ENCODE data around the gene CEL. TPM values are rescaled to one million over a fixed set of nuclear protein-coding genes. Genes with fewer than 3 reads are reported as not detected.
"Not testable (repeated sequence)": the region's sequence is repeated elsewhere in the genome, so short reads cannot be mapped to it uniquely, and the experiment has no call there.

Gene CEL
- total RNA-seq, 2 donors from 2014 or later: 1.2 to 4.2 TPM

DNA sequence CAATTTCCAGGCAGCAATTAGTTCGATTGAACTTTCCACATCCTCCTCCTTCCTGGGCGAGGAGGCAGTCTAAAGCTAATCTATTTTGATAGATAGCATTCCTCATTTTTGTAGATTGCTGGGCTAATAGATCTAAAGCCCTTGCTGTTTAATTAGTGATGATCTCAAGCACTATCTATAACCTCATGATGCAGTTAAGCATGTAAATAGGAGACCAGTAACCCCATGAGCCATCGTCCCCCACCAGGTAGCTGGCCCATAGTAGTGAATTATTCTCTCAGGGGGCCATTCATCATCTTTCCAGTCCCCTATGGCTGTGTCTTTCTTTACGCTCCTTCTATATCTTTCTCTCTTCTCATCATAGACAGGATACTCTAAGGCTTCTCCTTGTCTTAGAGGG lies 14.9 kb downstream of the CEL start:
- ATAC-seq (replicated peaks): no peak
- no peak overlapping the region for H3K27ac Mint-ChIP-seq
- no peaks in the 10 kb centered on the region for H3K9me3 Mint-ChIP-seq

DNA sequence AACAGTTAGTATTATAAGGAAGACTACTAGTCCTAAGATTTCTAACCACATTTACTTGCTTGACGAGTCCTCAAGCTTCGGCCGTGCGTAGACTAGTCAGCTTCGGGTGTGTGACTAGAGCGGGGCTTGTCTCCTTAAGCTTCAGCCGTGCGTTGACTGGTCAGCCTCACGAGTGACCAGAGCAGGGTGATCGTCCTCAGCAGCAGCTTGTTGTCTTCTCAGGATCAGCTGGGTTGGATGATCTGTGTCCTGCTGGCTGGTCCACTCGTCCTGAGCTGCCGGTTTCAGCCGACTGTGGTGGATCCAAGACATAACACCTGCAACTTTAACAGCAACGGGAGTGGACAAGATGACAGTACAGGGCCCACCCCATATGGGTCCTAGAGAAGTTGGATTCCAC lies 16.7 kb downstream of the CEL start:
- Mint-ChIP-seq H3K36me3 (ENCODE audit: low read depth) (no peaks in the 10 kb centered on the region), H3K9me3 (no peaks in the 10 kb centered on the region), H3K27ac (no peak overlapping the region), H3K4me3 (no peak overlapping the region), H3K27me3 (peaks cover 6% of the 10 kb centered on the region), H3K4me1 (no peaks in the 10 kb centered on the region)
- ATAC-seq (replicated peaks): no peak

More for the DNA sequence above, 14.9 kb downstream of the CEL start:
- H3K4me1 Mint-ChIP-seq: no peaks in the 10 kb centered on the region
- H3K27me3 Mint-ChIP-seq: peaks cover 6% of the 10 kb centered on the region
- no peak overlapping the region for H3K4me3 Mint-ChIP-seq
- H3K36me3 Mint-ChIP-seq (ENCODE audit: low read depth): no peaks in the 10 kb centered on the region

DNA sequence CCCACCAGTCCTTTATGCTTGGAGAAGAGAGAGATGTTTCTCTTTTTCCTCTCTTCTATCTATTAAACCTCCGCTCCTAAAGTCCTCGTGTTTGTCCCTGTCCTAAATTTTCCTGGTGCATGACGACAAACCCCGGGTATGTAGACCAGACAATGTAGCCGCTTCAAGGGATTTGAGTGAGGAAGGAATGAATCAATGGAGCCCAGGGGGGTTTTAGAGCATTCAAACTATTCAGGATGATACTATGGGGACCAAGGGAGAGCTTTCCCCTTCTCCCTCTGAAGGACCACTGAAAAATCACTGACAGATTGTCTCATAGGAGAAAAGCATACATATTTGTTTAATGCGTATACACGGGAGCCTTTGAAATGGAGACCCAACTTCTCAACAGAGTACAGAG lies 18.4 kb downstream of the CEL start:
- Mint-ChIP-seq H3K27me3 (peaks cover 6% of the 10 kb centered on the region), H3K4me1 (no peaks in the 10 kb centered on the region), H3K9me3 (no peaks in the 10 kb centered on the region), H3K36me3 (ENCODE audit: low read depth) (no peaks in the 10 kb centered on the region), H3K4me3 (no peak overlapping the region), H3K27ac (no peak overlapping the region)
- ATAC-seq (replicated peaks): no peak

DNA sequence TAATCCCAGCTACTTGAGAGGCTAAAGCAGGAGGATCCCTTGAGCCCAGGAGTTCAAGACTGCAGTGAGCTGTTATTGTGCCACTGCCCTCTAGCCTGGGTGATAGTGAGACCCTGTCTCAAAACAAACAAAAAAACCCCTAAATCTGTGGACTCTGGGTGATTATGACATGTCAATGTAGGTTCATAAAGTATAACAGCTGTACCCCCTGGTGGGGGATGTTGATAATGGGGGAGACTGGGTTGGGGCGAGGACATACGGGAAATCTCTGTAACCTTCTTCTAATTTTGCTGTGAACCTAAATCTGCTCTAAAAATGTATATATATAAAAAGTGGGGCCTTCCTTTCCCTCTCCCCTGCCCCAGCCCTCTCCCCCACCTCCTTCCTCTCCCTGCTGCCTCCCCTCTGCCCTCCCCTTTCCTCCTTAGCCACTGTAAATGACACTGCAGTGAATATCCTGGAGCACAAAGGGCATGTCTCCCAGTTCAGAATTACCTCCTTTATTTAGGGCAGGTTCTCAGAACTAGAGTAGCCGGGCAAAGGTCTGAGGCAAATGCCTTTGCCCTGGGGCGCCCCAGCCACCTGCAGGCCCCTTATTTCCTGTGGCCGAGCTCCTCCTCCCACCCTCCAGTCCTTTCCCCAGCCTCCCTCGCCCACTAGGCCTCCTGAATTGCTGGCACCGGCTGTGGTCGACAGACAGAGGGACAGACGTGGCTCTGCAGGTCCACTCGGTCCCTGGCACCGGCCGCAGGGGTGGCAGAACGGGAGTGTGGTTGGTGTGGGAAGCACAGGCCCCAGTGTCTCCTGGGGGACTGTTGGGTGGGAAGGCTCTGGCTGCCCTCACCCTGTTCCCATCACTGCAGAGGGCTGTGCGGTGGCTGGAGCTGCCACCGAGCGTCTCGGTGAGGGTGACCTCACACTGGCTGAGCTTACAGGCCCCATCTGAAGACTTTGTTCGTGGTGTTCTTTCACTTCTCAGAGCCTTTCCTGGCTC lies 19.3 kb downstream of the CEL start:
- not testable (repeated sequence) for H3K36me3 Mint-ChIP-seq (ENCODE audit: low read depth); H3K4me1 Mint-ChIP-seq; H3K4me3 Mint-ChIP-seq; ATAC-seq (replicated peaks); H3K27me3 Mint-ChIP-seq; H3K9me3 Mint-ChIP-seq; H3K27ac Mint-ChIP-seq

DNA sequence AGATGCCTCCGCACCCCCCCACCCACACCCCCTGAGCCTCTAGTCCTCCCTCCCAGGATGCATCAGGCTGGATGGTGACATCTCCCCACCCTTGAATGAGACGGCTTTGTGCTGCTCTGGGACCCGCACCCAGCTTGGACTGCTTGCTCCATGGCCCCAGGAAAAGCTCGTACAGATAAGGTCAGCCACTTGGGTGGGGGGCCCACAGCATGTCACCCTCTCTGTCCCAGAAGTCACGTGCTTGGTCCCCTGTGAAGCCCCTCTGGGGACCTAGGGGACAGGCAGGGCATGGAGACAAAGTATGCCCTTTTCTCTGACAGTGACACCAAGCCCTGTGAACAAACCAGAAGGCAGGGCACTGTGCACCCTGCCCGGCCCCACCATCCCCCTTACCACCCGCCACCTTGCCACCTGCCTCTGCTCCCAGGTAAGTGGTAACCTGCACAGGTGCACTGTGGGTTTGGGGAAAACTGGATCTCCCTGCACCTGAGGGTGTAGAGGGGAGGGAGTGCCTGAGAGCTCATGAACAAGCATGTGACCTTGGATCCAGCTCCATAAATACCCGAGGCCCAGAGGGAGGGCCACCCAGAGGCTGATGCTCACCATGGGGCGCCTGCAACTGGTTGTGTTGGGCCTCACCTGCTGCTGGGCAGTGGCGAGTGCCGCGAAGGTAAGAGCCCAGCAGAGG lies 20.3 kb downstream of the CEL start:
- not testable (repeated sequence) for H3K36me3 Mint-ChIP-seq (ENCODE audit: low read depth); H3K9me3 Mint-ChIP-seq; H3K4me1 Mint-ChIP-seq; H3K27ac Mint-ChIP-seq; ATAC-seq (replicated peaks); H3K27me3 Mint-ChIP-seq; H3K4me3 Mint-ChIP-seq

DNA sequence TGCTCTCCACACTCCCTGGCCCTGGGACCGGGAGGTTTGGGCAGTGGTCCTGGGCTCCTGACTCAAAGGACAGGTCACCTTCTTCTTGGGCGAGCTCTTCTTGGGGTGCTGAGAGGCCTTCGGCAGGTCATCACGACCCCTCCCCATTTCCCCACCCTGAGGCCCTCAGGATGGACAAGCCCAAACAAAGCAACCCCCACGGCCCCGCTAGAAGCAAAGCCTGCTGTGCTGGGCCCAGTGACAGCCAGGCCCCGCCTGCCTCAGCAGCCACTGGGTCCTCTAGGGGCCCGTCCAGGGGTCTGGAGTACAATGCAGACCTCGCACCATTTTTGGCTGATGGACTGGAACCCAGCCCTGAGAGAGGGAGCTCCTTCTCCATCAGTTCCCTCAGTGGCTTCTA lies 21.9 kb downstream of the CEL start:
- H3K4me3 Mint-ChIP-seq; H3K9me3 Mint-ChIP-seq; H3K27ac Mint-ChIP-seq; H3K36me3 Mint-ChIP-seq (ENCODE audit: low read depth); ATAC-seq (replicated peaks); H3K4me1 Mint-ChIP-seq; H3K27me3 Mint-ChIP-seq: not testable (repeated sequence)

DNA sequence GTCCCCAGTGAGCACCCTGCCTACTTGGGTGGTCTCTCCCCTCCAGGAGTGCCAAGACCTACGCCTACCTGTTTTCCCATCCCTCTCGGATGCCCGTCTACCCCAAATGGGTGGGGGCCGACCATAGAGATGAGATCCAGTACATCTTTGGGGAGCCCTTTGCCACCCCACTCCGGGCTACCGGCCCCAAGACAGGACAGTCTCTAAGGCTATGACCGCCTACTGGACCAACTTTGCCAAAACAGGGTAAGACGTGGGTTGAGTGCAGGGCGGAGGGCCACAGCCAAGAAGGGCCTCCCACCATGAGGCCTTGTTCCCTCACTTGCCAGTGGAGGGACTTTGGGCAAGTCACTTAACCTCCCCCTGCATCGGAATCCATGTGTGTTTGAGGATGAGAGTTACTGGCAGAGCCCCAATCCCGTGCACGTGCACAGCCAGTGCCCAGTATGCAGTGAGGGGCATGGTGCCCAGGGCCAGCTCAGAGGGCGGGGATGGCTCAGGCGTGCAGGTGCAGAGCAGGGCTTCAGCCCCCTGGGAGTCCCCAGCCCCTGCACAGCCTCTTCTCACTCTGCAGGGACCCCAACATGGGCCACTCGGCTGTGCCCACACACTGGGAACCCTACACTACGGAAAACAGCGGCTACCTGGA lies 24.6 kb downstream of the CEL start:
- not testable (repeated sequence) for H3K4me3 Mint-ChIP-seq; H3K4me1 Mint-ChIP-seq; ATAC-seq (replicated peaks); H3K36me3 Mint-ChIP-seq (ENCODE audit: low read depth); H3K9me3 Mint-ChIP-seq; H3K27ac Mint-ChIP-seq; H3K27me3 Mint-ChIP-seq

DNA sequence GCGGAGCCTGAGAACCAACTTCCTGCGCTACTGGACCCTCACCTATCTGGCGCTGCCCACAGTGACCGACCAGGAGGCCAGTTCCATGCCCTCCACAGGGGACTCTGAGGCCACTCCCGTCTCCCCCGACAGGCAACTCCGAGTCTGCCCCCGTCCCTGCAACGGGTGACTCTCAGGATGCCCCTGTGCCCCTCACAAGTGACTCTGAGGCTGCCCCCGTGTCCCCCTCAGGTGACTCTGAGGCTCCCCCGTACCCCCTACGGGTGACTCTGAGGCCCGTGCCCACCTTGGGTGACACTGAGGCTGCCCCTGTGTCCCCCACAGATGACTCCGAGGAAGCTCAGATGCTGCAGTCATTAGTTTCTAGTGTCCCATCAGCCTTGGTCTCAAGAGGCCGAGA lies 25.1 kb downstream of the CEL start:
- H3K27ac Mint-ChIP-seq: no peak overlapping the region
- ATAC-seq (replicated peaks): no peak
- no peak overlapping the region for H3K4me3 Mint-ChIP-seq
- no peaks in the 10 kb centered on the region for H3K27me3 Mint-ChIP-seq
- no peaks in the 10 kb centered on the region for H3K9me3 Mint-ChIP-seq
- no peaks in the 10 kb centered on the region for H3K4me1 Mint-ChIP-seq
- no peaks in the 10 kb centered on the region for H3K36me3 Mint-ChIP-seq (ENCODE audit: low read depth)

DNA sequence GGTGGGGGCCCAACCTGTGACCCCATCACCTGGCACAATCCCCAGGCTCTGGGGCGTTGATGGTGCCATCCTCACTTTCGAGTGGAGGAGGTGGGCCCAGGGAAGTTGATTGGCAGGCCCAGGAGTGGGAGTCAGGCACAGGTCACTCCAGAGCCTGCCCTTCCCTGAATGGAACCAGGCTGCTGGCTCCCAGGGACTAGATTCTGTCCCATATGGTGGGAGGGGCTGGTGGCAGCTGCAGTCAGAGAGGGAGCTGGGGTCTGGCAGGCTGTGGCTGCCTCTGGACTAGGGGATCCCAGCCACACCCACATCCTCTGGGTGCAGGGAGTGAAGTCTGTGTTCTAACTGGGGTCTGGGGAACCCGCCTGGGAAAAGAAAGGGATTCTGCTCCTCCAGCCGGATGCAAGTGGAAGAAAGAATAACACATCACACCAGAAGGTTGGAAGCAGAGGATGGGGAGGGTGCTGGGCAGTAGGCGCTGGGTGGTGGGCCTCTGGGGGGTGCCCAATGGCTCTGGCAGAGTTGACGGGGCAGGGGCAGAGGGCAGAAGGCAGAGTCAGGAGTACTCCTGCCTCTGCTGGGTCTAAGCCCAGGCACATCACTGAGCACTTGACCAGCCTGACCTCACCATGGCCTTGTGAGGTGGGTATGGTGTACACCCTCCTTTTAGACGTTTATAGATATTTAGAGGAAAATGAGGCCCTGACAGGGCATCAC lies 25.8 kb downstream of the CEL start:
- Mint-ChIP-seq H3K4me3 (no peak overlapping the region), H3K27ac (no peak overlapping the region), H3K27me3 (no peaks in the 10 kb centered on the region), H3K9me3 (no peaks in the 10 kb centered on the region), H3K36me3 (ENCODE audit: low read depth) (no peaks in the 10 kb centered on the region), H3K4me1 (no peaks in the 10 kb centered on the region)
- no peak for ATAC-seq (replicated peaks)

DNA sequence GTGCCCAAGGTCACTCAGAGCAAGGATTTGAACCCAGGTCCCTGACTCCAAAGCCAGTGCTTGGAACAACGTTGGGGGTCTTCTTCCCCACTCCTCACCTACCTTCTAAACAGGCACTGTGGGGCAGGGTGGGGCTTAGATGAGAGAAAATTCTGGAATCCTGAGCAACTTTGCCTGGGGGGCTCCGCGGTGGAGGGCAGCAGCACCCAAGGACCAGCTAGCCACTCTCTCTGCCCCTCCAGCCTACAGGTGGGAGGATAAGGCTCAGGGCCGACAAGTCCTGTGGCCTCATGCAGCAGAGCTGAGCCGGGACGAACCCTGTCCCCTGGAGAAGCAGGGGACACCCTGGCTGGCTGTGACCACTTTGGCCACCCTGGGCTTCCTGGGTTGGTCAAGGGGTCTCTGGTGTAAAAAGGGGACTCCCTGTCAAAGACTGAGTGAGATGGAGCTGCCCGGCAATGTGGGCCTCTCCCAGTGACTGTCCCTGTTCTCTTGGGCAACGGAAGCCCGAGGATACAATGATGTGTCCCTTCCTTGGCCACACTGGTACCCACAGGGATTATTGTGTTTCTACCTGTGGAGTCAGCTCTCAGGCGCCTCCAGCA lies 26.5 kb downstream of the CEL start:
- no peaks in the 10 kb centered on the region for H3K9me3 Mint-ChIP-seq
- no peak overlapping the region for H3K4me3 Mint-ChIP-seq
- H3K36me3 Mint-ChIP-seq (ENCODE audit: low read depth): no peaks in the 10 kb centered on the region
- no peaks in the 10 kb centered on the region for H3K27me3 Mint-ChIP-seq
- H3K27ac Mint-ChIP-seq: no peak overlapping the region
- H3K4me1 Mint-ChIP-seq: no peaks in the 10 kb centered on the region
- ATAC-seq (replicated peaks): no peak

DNA sequence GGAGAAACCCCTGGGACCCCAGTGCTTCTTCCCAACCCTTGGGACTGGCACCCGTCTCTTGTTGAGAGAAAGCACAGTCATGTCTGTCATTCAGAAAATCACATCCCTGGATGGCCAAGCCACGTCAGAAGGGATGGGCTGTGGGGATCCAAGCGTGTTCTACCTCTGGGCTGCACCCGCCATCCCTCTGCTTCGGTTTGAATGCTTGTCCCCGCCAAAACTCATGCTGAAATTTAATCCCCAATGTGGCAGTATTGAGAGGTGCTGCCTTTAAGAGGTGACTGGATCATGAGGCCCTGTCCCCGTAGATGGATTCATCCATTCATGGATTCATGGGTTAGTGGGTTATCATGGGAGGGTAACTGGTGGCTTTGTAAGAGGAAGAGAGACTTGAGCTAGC lies 27.0 kb downstream of the CEL start:
- Mint-ChIP-seq H3K4me1 (no peaks in the 10 kb centered on the region), H3K4me3 (no peak overlapping the region), H3K27me3 (no peaks in the 10 kb centered on the region), H3K9me3 (no peaks in the 10 kb centered on the region), H3K36me3 (ENCODE audit: low read depth) (no peaks in the 10 kb centered on the region), H3K27ac (no peak overlapping the region)
- ATAC-seq (replicated peaks): no peak

DNA sequence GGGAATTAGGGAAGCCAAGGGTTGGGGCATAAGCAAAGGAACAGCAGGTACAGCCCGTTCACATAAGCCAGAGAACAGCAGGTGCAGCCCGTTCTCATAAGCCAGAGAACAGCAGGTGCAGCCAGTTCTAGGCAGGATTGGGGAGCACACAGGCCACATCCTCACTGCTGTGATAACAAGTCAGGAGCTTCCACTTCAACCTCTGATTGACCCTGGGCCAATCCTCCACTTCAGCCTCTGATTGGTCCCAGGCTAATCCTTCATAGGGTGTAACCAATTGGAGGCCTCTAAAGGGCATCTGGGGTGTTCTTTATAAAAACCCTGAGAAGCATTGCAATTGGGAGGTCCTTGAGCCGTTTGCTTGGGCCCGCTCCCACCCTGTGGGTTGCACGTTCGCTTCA lies 27.5 kb downstream of the CEL start:
- Mint-ChIP-seq H3K4me3 (no peak overlapping the region), H3K27ac (no peak overlapping the region), H3K4me1 (no peaks in the 10 kb centered on the region), H3K27me3 (no peaks in the 10 kb centered on the region), H3K36me3 (ENCODE audit: low read depth) (no peaks in the 10 kb centered on the region), H3K9me3 (no peaks in the 10 kb centered on the region)
- ATAC-seq (replicated peaks): no peak

DNA sequence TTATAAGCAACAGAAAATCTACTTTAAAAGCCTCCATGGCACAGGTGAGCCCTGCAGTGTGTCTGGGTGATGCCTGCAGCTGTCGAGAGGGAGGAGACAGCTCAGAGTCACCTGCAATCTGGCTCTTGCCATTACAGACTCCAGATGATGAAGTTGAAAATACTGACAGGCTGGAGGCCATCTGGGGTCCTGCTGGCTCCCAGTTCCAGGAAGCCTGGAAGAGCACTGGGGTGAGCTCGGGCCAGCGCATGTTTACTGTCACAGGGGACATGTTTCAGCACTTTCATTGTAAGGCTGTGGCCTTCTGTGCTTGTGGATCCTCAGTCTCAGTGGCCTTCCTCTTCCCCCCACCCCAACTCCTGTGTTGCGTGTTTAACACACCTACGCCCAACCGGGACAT lies 28.4 kb downstream of the CEL start:
- no peak overlapping the region for H3K4me3 Mint-ChIP-seq
- no peaks in the 10 kb centered on the region for H3K9me3 Mint-ChIP-seq
- ATAC-seq (replicated peaks): no peak
- no peaks in the 10 kb centered on the region for H3K27me3 Mint-ChIP-seq
- no peaks in the 10 kb centered on the region for H3K4me1 Mint-ChIP-seq
- H3K27ac Mint-ChIP-seq: no peak overlapping the region
- no peaks in the 10 kb centered on the region for H3K36me3 Mint-ChIP-seq (ENCODE audit: low read depth)

DNA sequence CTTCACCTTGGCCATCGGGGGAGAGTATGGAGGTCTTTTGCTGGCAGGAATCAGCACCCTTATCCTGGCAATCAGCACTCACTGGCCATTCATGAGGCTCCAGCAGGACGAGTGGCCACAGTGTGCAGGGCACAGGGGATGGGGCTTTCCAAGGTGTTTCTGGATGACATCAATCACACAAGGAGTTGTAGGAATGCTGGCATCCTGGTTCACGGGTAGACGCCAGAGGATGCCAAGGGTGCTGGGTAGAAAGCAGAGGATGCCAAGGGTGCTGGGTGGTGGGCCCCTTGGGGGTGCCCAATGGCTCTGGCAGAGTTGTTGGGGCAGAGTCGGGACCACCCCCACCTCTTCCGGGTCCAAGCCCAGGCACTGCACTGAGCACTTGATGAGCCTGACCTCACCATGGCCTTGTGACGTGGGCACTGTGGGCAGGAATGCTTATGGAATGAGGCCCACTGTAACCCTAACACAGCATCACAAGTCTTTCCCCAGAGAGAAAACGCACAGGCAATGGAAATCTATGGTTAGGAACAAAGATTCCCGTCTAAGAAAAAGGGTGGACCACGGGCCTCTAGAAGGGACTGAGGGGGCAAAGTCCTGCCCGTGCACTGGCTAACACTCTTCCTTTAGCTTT lies 29.1 kb downstream of the CEL start:
- no peaks in the 10 kb centered on the region for H3K4me1 Mint-ChIP-seq
- ATAC-seq (replicated peaks): no peak
- peaks cover 4% of the 10 kb centered on the region for H3K36me3 Mint-ChIP-seq (ENCODE audit: low read depth)
- H3K4me3 Mint-ChIP-seq: no peak overlapping the region
- no peaks in the 10 kb centered on the region for H3K9me3 Mint-ChIP-seq
- H3K27me3 Mint-ChIP-seq: no peaks in the 10 kb centered on the region
- peak overlapping the region; percentile 6 for H3K27ac Mint-ChIP-seq

Measured in activated T-helper 17 cell treated with anti-CD3 and anti-CD28 coated beads, Interleukin-2, amount 50 U/mL, for 72 hours (primary cell).